Activated CD8-positive, alpha-beta memory T cell treated with anti-CD3 and anti-CD28 coated beads, Interleukin-2, amount 50 U/mL, for 48 hours (primary cell): ENCODE measurements around the gene SNX9.

Source experiments
- DNase-seq: peaks from one replicate; pipeline ENCODE4 v3.0.0-alpha.2; 2020

SNX9 gene

DNA sequence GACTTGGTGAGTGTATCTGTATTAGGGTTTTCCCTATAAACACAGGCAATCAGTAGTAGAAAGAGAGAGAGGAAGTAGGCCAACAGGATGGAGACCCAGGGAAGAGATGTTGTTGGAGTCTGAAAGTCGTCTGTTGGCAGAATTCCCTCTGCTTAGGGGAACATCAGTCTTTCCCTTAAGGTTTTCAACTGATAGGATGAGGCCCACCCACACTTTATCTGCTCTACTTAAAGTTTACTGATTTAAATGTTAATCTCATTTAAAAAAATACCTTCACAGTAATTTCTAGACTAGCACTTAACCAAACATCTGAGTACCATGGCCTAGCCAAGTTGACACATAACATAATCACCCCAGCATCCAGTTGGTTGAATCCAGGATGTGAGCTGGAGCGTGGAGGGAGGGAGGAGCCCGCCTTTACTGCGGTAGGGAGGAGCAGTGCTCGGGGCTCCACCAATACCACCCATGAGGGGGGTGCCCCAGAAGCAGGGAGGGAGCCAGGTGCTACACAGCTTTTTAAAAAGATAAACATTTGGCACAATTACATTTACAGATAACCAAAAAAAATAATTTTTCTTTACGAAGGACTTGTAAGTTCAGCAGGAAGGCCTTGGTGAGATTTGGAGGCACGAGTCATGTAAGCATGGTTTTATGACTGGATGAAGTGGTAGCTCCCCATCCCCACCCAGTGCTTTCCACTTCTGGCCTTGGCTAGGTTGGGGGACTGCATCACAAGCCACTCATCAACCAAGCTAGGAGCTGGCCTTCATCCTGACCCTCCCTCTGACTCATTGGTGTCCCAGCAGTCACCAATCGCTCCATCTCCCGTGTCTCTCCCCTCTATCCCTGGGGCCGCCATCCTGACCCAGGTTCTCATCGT, 18.4 kb upstream of the SNX9 start:
- DNase-seq: no peak

- no peak for DNase-seq
These were observed 16.8 kb upstream of the SNX9 start for GRCh38 chr6:157806131-157806855.

- DNase-seq: no peak
These were observed 16.2 kb upstream of the SNX9 start for GRCh38 chr6:157806856-157807215.

DNA sequence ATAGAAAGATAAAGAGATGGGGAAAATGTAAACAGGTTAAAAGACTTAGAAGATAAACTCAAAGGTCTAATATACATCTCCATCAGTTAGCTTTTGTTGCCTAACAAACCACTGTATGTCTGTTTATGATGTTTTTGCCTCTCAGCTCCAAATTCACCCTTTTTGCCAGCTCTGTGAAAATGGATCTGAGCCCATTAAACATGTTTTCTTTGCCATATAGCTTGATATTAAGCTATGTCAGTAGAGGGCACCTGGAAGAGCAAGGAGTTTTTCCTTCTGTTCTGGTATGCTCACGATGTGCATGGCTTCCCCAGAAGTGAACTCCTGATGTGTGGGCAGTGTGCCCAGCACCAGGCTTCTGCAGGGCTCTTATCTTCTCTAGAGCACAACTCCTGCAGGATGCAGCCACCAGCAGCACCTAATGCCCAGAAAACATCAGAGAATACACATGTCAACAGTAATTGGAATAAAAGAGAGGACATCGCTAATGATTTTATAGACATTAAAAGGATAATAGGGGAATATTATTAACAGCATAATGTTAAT, 14.6 kb upstream of the SNX9 start:
- no peak for DNase-seq

GRCh38 chr6:157809613-157810012, 13.4 kb upstream of the SNX9 start:
- DNase-seq: no peak

DNA sequence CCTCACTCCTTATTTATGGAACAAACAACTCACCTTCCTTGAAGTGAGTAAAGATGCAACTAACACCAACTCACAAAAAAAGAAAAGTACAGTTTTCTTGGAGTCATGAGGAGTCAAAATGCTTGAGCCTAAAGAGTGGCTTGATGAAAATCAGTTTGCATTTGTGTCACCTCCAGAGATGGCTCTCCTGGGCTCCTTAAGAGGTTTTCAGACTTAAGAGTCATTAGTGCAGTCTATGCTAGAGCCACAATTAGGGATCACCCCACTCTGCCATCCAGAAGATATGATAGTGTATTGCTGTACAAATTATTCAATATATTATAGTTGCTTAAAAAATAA, 11.9 kb upstream of the SNX9 start:
- no peak for DNase-seq

- DNase-seq: no peak
These were observed 11.4 kb upstream of the SNX9 start for GRCh38 chr6:157811476-157812173.

DNA sequence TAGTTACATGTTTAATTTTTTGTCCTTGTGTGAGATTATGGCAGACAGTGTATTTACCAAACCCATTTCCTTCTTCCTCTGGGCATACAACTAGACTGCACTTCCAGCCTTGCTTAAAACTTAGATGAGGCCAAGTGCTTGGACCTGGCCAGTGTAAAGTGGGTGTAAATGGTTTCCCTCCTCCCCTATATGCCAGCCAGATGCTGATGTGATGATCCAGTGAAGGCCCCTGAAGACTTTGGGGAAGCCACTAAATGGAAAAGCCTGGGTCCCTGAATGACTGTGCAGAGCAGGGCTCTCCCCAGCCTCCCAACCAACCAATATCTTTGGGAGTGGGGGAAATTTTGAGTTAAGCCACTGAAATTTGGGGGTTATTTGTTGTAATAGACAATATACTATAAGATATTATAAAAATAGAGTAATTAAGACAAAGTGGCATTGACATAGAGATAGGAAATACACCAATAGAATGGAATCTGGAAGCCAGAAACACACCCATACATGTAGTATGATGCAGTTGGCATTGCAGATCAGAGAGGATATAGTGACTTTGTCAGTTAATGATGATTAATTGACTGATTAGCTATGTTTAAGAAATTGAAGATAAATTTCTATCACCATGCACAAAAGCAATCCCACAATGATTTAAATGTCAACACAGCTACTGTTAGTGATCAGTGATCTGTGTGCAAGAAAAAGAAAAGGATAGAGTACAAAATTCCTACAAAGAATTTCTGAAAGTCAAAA, 10.4 kb upstream of the SNX9 start:
- no peak for DNase-seq

- no peak for DNase-seq
These were observed 9.9 kb upstream of the SNX9 start for GRCh38 chr6:157813191-157813590.

- DNase-seq: no peak
These were observed 9.1 kb upstream of the SNX9 start for GRCh38 chr6:157813750-157814455.

GRCh38 chr6:157814883-157815282, 8.2 kb upstream of the SNX9 start:
- no peak for DNase-seq

DNA sequence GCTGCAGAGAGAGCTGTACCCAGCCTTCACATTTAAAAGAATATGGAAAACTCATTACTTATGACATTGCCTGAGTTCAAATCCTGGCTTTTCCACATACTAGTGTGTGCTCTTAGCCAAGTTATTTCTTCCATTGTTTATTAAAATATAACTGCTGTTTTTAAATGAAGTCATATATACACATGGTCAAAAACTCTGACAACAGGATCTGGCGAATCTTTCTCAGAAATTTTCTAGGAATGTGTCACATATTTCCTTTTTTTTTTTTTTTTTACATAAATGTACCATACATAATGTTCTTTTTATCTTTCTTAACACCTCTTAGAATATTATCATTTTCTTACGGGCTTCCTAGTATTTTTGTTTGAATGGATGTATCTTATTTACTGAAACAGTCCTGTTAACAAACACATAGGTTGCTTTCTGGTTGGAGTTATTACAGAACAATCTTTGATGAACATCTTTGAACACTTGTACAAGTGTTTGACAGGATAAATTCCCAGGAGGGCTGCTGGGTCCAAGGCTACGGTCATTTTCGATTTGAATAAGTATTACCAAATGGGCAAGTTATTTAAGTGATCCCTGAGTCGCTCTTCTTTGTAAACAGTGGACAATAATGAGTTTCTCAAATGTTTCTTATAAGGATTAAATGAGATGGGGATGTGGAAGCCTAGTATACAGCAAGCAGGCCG, 1.6 kb upstream of the SNX9 start:
- no peak for DNase-seq

DNA sequence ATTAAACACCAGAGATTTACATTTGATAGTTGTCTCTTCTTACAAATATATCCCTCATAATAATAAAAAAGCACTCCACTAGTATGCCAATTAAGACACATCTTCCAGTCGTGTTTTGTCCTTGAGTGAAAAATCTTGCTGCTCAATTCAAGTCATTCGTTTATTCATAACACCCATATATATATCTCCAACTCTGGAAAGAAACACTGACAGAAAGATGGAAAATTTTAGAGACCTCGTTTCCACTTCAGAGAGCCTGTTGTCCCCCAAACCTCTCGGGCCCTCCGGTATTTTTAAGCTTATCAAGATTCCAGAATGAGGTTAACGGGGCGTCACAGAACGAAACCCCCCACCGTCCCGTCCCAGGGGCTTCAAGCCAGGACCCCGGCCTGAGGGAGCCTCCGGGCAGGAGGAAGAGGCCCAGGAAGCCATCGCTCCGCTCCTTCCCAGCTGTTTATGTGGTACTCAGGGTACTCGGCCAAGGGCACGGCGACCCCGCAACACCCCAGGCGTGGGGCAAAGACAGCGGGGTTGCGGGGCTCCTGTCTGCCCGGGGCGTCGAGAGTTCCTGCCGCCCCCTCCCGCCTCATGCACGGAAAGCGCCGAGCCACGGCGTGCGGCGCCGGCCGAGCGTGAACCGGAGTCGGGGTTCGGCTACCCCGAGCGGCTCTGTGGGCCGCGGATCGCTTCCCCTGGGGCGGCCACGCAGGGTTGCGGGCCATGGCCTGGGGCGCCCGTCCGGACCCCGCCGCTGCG, 623 bp upstream of the SNX9 start:
- DNase-seq: peak; percentile 69

- DNase-seq: peak; percentile 79
These were observed 703 bp downstream of the SNX9 start for GRCh38 chr6:157823528-157824370.

DNA sequence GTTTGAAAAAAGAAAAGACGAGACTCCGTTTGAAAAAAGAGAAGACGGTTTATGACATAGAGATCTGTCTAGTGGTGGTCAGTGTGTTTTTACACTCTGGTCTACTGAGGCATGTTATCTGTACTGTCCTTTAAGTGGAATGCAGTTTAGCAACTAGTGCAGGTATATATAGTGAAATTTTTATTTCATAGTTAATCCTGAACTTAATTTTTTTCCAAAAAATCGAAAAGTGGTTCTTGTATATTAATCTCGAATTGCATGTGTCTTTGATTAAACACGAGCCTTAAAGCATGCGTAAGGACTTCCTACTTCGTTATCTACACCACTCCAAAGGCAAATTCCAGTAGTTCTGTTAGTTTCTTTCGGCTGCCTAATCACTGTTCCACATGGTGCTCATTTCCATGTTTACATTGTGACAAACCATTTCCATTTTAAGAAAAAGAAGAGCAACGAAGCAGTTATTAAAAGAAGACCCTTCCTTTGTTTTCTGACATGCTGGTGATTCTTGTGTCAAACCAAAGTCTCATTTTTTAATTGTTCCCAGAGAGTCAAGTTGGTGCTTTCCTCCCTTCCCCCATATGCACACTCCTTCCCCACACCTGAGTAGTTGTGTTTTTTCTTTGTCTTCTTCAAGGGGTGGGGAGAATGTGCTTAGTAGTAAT, 2.3 kb downstream of the SNX9 start:
- DNase-seq: no peak

DNA sequence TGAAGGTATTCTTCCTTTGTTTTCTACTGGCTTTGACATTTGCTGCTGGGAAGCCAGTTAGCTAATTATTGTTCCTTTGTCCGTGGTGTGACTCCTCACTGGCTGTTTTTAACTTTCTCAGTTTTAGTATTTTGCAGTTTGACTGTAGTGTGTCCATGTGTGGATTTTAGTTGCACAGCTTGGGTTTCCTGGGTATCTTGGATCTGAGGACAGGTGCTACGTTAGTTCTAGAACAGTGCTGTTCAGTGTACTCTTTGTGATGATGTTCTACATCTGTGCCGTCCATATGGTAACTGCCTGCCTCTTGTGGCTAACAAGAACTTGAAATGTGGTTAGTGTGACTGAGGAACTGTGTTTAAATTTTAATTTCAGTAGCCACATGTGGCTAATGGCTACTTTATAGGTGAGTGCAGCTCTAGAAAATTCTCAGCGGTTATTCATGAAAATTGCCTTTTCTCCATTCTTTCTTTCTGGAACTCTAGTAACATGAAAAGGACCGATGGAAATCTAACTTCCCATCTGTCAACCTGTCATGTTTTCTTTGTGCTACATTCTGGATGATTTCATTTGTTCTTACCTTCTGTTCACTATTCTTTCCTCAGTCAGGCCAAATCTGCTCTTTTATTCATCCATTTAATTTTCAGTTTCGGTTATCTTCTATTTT, 7.4 kb downstream of the SNX9 start:
- DNase-seq: no peak

GRCh38 chr6:157831018-157831369, 7.9 kb downstream of the SNX9 start:
- no peak for DNase-seq

DNA sequence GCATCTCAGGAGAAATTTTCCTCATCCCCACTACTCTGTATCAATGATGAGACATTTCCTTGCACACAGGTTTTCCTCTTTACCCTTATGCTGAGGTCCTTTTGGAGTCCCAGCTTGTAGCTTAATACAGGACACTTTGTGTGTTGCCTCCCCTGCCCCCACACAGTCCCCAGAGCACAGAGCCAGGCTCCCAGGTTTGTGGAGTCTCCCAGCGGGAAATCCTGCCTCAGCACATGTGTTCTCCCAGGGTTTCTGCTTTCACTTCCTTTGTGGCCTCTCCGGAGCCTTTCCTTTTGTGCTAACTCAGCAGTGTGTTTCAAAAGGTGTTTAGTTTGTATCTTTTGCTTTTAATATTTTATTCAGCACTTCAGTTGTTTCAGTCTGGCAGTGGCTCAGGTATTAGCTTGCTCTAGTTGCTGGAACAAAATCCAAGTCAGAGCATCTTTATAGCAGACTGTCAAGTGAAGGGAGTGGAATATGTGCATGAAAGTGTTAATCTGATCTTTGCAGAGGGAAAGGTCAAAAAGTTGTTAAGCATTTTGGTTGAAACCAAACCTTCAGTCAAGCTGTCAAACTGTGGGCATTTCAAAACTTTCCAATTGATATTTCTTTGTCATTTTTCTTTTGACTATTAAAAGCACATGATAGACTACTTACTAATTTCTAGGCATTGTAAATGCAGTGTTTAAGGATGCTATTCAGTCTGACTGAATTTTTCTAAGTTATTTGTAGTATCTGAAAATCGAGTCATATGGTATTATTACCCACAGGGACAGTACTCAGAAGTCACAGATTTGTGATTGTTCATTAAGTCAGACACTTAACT, 8.6 kb downstream of the SNX9 start:
- DNase-seq: no peak
